Cerebellar cortex (tissue), 1 donor: Measurements from ENCODE around the gene C1GALT1.
A peak's percentile ranks its signal among the peaks of the same experiment; 100 is the strongest.
"Not testable (repeated sequence)": the region's sequence is repeated elsewhere in the genome, so short reads cannot be mapped to it uniquely, and the experiment has no call there.

ENCODE experiments used
- DNase-seq: peaks from one replicate; pipeline ENCODE4 v3.0.0-alpha.2; 2015; ENCODE audit warnings: low spot score

C1GALT1 gene

GRCh38 chr7:7169296-7169695, 13.0 kb upstream of the C1GALT1 start:
- DNase-seq: no peak

DNA sequence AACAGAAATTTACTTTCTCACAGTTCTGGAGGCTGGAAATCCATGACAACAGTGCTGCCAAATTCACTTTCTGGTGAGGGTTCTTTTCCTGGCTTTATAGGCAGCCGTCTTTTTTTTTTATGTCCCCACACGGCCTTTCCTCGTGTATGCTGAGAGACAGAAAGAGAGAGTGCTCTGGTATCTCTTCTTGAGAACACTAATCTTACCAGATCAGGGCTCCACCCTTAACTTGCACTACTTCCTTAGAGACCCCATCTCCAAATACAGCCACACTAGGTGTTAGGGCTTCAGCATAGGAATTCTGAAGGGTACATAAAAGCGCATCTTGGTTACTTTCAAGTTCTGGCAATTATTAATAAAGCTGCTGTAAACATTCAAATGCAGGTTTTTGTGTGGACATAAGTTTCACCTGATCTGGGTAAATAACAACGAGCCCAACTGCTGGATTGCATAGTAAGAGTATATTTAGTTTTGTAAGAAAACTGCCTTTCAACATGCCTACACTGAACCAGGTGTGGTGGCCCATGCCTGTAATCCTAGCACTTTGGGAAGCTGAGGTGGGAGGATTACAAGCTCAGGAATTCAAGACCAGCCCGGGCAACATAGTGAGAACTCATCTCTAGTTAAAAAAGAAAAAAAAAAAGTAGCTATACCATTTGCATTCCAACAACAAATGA, 8.2 kb upstream of the C1GALT1 start:
- no peak for DNase-seq

DNA sequence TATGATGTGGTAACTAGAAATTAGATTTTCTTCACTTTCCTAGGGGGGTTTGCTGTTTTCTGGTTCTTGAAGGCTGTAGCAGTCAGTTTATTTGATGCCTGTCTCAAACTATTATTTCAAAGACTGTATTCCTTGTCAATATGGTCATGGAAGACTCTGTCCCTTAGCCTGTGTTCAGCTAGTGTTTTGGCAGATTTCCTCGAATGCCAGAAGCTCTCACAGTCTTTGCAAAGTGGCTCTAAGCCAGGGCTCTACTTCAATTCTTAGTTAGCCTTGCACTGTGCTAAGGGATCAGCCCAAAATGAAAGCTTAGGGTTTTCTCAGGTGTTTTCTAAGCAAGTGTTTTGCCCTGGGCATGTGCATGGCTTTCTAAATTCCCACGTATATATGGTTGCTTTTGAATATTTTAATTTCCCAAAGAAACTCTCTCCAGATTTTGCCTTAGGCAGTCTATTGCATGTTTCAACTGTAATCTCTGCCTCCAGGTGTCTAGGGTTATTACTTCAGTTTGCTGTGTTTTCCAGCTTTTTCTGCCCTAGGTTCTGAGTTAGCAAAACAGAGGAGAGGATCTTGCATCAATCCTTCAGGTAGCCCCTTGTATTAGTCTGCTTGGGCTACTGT, 7.2 kb upstream of the C1GALT1 start:
- DNase-seq: no peak

GRCh38 chr7:7176406-7177043, 5.8 kb upstream of the C1GALT1 start:
- no peak for DNase-seq

DNA sequence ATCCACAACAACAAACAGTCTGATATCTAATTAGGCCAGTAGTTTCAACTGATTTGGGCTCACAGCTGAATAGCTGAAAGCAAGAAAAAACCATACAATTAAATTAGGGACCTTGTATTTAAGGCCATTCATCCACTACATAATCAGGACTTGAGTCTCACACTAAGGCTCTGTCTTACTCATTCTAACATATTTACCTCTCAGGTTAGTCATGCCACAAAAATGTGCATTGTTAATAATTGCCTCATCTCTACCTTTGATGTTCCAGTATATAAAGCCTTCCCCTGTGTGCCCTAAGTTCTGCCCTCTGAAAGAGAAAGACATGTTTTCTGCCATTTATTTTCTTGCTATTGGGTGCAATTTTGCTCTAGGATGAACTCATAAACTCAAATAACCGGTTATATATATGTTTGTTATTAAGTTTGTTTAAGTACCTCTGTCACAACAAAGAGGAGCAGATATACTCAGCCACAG, 5.3 kb upstream of the C1GALT1 start:
- no peak for DNase-seq

- no peak for DNase-seq
Observed at GRCh38 chr7:7178081-7178480, 4.3 kb upstream of the C1GALT1 start.

GRCh38 chr7:7178906-7179305, 3.4 kb upstream of the C1GALT1 start:
- no peak for DNase-seq

GRCh38 chr7:7180725-7181449, 1.5 kb upstream of the C1GALT1 start:
- no peak for DNase-seq

- no peak for DNase-seq
Observed at GRCh38 chr7:7181519-7182155, 707 bp upstream of the C1GALT1 start.

- DNase-seq: peak; percentile 39
Observed at GRCh38 chr7:7183061-7183837, 905 bp downstream of the C1GALT1 start.

DNA sequence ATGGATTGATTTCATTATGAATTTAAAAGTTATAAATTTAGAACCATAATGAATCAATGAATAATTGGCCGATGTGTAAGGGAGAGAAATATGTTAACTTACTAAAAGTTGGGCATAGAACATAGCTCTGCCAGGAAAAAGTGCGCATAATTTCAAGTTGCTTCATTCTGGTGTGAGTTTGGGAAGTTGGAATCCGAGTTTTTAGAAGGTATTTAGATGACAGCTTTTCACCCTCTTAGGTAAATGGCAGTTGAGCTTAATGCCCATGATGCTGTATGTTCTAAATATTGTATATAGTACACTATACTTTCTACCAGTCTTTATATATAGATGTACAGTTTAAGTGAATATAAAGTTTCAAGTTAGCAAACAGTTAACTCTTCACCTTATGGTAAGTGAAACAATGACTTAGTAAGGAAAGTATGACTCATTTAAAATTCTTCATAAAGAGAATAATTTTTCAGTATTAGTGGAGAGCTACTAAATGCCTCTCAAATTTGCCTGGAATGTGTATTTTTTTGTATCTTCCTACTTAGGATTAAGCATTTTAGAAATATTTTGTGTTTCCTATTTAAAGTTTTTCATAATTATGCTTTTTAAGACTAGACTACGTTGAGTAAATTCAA, 1.6 kb downstream of the C1GALT1 start:
- peak; percentile 15 for DNase-seq

GRCh38 chr7:7185371-7185989, 3.1 kb downstream of the C1GALT1 start:
- peak; percentile 32 for DNase-seq

DNA sequence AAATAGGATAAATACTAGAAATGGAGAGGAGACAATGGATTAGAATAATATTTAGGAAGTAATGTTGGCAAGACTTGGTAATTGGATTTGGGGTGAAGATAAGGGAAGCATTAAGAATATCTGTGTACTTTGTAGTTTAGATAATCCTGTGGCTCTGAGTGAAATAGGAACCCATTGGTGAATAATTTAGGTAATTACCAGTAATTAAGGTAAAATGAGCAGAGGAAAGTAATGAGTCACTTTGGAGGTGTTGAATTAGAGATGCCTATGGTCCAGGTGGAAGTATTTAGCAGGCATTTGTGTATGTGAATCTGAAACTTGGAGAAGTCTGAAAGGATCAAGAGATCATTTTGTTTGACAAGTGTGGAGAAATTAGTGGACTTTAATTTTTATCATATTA, 5.7 kb downstream of the C1GALT1 start:
- DNase-seq: no peak

DNA sequence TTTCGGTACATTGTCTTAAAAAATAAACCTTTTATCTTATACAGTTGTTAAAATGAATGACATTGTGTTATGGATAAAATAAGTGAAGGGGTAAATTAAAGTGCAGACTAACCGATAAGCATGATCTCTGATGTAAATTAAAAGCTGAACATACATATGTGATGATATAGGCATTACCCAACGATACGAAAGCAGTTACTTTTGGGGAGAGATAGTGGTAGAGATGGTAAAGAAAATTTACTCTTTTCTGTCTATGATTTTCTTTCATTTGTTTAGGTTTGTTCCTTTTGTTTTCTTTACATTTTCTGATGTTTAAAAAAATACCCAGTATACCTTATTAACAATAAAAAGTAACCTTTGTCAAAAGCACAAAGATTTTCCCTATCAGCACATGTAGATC, 6.4 kb downstream of the C1GALT1 start:
- DNase-seq: no peak

DNA sequence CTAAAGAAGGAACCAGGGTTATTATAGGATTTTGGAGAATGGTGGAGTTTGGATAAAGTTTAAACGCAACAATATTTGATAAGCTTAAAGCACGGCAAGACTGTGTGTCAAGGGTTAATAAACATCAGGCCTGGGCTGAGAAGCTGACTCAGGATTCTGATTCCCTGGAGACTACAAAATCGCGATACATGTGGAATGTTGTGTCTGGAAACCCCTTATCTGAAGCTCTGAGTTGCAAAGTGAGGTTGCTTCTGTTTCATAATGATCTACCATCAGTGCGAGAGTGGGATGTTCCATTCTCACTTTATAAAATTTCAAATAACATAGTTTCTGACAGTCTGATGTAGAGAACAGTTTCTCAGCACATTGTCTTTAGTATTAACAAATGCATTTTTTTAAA, 7.8 kb downstream of the C1GALT1 start:
- no peak for DNase-seq

GRCh38 chr7:7191137-7191536, 8.8 kb downstream of the C1GALT1 start:
- DNase-seq: no peak

- not testable (repeated sequence) for DNase-seq
Observed at GRCh38 chr7:7192798-7193788, 10.7 kb downstream of the C1GALT1 start.

DNA sequence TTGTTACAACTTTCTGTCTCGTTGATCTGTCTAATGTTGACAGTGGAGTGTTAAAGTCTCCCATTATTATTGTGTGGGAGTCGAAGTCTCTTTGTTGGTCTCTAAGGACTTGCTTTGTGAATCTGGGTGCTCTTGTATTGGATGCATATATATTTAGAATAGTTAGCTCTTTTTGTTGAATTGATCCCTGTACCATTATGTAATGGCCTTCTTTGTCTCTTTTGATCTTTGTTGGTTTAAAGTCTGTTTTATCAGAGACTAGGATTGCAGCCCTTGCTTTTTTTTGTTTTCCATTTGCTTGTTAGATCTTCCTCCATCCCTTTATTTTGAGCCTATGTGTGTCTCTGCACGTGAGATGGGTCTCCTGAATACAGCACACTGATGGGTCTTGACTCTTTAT, 17.2 kb downstream of the C1GALT1 start:
- DNase-seq: not testable (repeated sequence)

DNA sequence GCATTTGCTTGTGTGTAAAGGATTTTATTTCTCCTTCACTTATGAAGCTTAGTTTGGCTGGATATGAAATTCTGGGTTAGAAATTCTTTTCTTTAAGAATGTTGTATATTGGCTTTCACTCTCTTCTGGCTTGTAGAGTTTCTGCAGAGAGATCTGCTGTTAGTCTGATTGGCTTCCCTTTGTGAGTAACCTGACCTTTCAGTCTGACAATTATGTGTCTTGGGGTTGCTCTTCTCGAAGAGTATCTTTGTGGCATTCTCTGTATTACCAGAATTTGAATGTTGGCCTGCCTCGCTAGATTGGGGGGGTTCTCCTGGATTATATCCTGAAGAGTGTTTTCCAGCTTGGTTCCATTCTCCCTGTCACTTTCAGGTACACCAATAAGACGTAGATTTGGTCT, 17.9 kb downstream of the C1GALT1 start:
- DNase-seq: not testable (repeated sequence)
